ENCODE data around the gene PLEKHD1.

DNA sequence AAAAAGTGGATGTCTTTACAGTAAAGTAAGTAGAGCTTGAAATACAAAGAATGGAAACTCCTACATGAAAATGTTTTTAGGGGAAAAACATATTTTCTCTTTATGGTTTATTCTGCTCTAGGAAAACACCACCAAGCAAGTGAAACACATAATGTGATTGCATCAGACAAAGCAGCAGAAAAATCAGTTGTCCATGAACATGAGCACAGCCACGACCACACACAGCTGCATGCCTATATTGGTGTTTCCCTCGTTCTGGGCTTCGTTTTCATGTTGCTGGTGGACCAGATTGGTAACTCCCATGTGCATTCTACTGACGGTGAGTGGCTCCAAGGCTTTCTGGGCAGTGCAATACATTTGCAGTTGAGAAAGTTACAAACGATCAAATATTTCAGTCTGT, 42.6 kb upstream of the PLEKHD1 start:
- TF ChIP-seq POLR2A (IDR thresholded peaks at IDR 0.05; ENCODE audit: low read length) (no peak), GATA1 (IDR thresholded peaks at IDR 0.05; ENCODE audit: low read depth, low read length) (no peak)

Data from erythroblast (primary cell).